NCI-H345 treated with DMSO at 0.1 percent for 48 hours (cell line): Measurements from ENCODE around the gene AKAP13.
"Not testable (repeated sequence)": the region's sequence is repeated elsewhere in the genome, so short reads cannot be mapped to it uniquely, and the experiment has no call there.

Experiments used
- DNase-seq: peaks from one replicate; lab custom pipeline; 2025; ENCODE audit not compliant: unreplicated experiment; lab: John Stamatoyannopoulos, UW

Gene AKAP13

GRCh38 chr15:85349062-85349461, 31.3 kb upstream of the AKAP13 start:
- not testable (repeated sequence) for DNase-seq

GRCh38 chr15:85350395-85350794, 30.0 kb upstream of the AKAP13 start:
- no peak for DNase-seq

GRCh38 chr15:85351501-85351900, 28.9 kb upstream of the AKAP13 start:
- DNase-seq = not testable (repeated sequence)

GRCh38 chr15:85351965-85352364, 28.4 kb upstream of the AKAP13 start:
- DNase-seq = no peak

GRCh38 chr15:85353516-85353915, 26.9 kb upstream of the AKAP13 start:
- DNase-seq = no peak

- DNase-seq = no peak
Observed at GRCh38 chr15:85354461-85354860, 25.9 kb upstream of the AKAP13 start.

GRCh38 chr15:85354948-85355347, 25.5 kb upstream of the AKAP13 start:
- no peak for DNase-seq

GRCh38 chr15:85356276-85356675, 24.1 kb upstream of the AKAP13 start:
- DNase-seq = no peak

GRCh38 chr15:85361323-85361722, 19.1 kb upstream of the AKAP13 start:
- no peak for DNase-seq

GRCh38 chr15:85362436-85363081, 17.8 kb upstream of the AKAP13 start:
- DNase-seq = no peak

- DNase-seq = no peak
Observed at GRCh38 chr15:85365980-85366379, 14.4 kb upstream of the AKAP13 start.

GRCh38 chr15:85367741-85368140, 12.7 kb upstream of the AKAP13 start:
- DNase-seq = no peak

GRCh38 chr15:85374831-85375230, 5.6 kb upstream of the AKAP13 start:
- DNase-seq = no peak

GRCh38 chr15:85377269-85377668, 3.1 kb upstream of the AKAP13 start:
- DNase-seq = no peak

GRCh38 chr15:85377986-85378385, 2.4 kb upstream of the AKAP13 start:
- DNase-seq = no peak

GRCh38 chr15:85379403-85380131, 836 bp upstream of the AKAP13 start:
- no peak for DNase-seq

GRCh38 chr15:85380812-85381642, 624 bp downstream of the AKAP13 start:
- no peak for DNase-seq

GRCh38 chr15:85381850-85382751, 1.7 kb downstream of the AKAP13 start:
- DNase-seq = no peak

GRCh38 chr15:85382942-85383341, 2.5 kb downstream of the AKAP13 start:
- no peak for DNase-seq

GRCh38 chr15:85383470-85384148, 3.2 kb downstream of the AKAP13 start:
- DNase-seq = no peak
